Measurements from ENCODE around the gene ZNF343. TPM values are rescaled to one million over a fixed set of nuclear protein-coding genes. Genes with fewer than 3 reads are reported as not detected.

Gene ZNF343
- total and polyA plus RNA-seq, 2 of the 8 experiments (the other 6 are each of a cell fraction or from before 2014, with no cell fraction given), result 1.8 to 5.0 TPM

- no peak overlapping the region; the same call in 1 of the 2 replicates for H2AFZ ChIP-seq (ENCODE audit: low read length)
- no peak overlapping the region for H3K14ac ChIP-seq (ENCODE audit: insufficient read length)
- CTCF ChIA-PET (ENCODE audit: partially characterized antibody), result interaction anchor here (1.0 to 6.1 kb wide), 2 partner anchors 13 to 18 kb away, joined by 3 to 35 read pairs; no protein-coding TSS in a partner anchor
- no peak overlapping the region for H3K56ac ChIP-seq (replicated peaks; ENCODE audit: insufficient read length, low read depth, low read length)
- no peaks in the 10 kb centered on the region for H3K79me1 ChIP-seq (ENCODE audit: low read depth, low read length)
- H3K9me3 ChIP-seq (ENCODE audit: insufficient read depth in 2 of 2, low read depth in 1 of 2, low read length in 1 of 2), result no peaks in the 10 kb centered on the region
- no peak overlapping the region for H4K8ac ChIP-seq (ENCODE audit: extremely low read depth, insufficient read depth, low read length)
- H2AK5ac ChIP-seq (ENCODE audit: low read depth, low read length), result no peak overlapping the region
- H3K27me3 ChIP-seq (replicated peaks in 1 of 4; ENCODE audit: control insufficient read depth in 3 of 4, extremely low read depth in 1 of 4, insufficient read depth in 3 of 4, low read length in 3 of 4), result peaks cover 0 to 3% (median 1%) of the 10 kb centered on the region in 4 experiments; a peak in 3 of 7 replicates
- H3K4ac ChIP-seq (replicated peaks; ENCODE audit: insufficient read length, low read depth, low read length), result no peak overlapping the region
- no peaks in the 10 kb centered on the region for H3K23me2 ChIP-seq (ENCODE audit: low read depth, low read length)
- H3K79me2 ChIP-seq (ENCODE audit: control insufficient read depth in 1 of 2, insufficient read depth in 2 of 2, low read length in 2 of 2), result no peaks in the 10 kb centered on the region
- WGBS, 2 experiments (ENCODE audit: extremely low coverage in 1 of 2, insufficient coverage in 1 of 2, insufficient read length in 1 of 2, insufficient replicate concordance in 2 of 2, low coverage in 1 of 2, low lambda C conversion rate in 2 of 2, missing lambda C conversion rate in 1 of 2), result 70% methylated on average over 12 of the region's 12 CpGs; no CpG with 5 or more reads in 1 of the 2 experiments
- H3K9ac ChIP-seq (replicated peaks in 1 of 4; ENCODE audit: extremely low read depth in 1 of 4, low read depth in 3 of 4, low read length in 3 of 4), result no peak overlapping the region
- H3K36me3 ChIP-seq (ENCODE audit: control insufficient read depth in 2 of 4, insufficient read depth in 4 of 4, low read length in 3 of 4), result no peaks in the 10 kb centered on the region
- FAIRE-seq, result no peak
- POLR2A ChIA-PET (ENCODE audit: partially characterized antibody), result interaction anchor here (2.0 kb wide), 1 partner anchor 116 kb away, joined by 10 read pairs; the partner anchor contains the start of gene NOP56
- DNase-seq (ENCODE audit: low read depth in 1 of 2, low spot score in 2 of 2), result no peak
- peaks cover 0 to 9% (median 0%) of the 10 kb centered on the region in 4 experiments; a peak in 2 of 7 replicates for H3K4me1 ChIP-seq (replicated peaks in 1 of 4; ENCODE audit: control insufficient read depth in 3 of 4, insufficient read depth in 4 of 4, low read length in 3 of 4)
- H3K23ac ChIP-seq (ENCODE audit: insufficient read length), result no peak overlapping the region
- peak overlapping the region; percentile 43; the same call in 1 of the 2 replicates for H2BK12ac ChIP-seq (ENCODE audit: low read depth, low read length)
- H4K5ac ChIP-seq (ENCODE audit: insufficient read length, low read depth, low read length), result no peak overlapping the region
- H3K18ac ChIP-seq (ENCODE audit: extremely low read depth, low read length), result peak overlapping the region; percentile 38; the same call in 1 of the 2 replicates
- no peak overlapping the region for H3K27ac ChIP-seq (ENCODE audit: low read depth, low read length)
- TF ChIP-seq ZNF274 (IDR thresholded peaks at IDR 0.05; ENCODE audit: borderline replicate concordance, extremely low read depth, low read length), result no peak
- TF ChIP-seq TBP (IDR thresholded peaks at IDR 0.05; ENCODE audit: low read depth, low read length), result no peak
- no peak overlapping the region for H2BK120ac ChIP-seq (replicated peaks; ENCODE audit: low read depth, low read length)
- H4K20me1 ChIP-seq (replicated peaks in 1 of 2; ENCODE audit: control insufficient read depth in 1 of 2, insufficient read depth in 2 of 2, low read length in 2 of 2), result no peaks in the 10 kb centered on the region
- H2BK15ac ChIP-seq (ENCODE audit: low read length), result no peak overlapping the region
- H2BK20ac ChIP-seq (ENCODE audit: low read length), result no peak overlapping the region
- H4K91ac ChIP-seq (replicated peaks; ENCODE audit: insufficient read length, low read length), result peak overlapping the region; percentile 59
- peak overlapping the region in 1 of 2 experiments; percentile 23; a peak in 1 of 4 replicates for H3K4me2 ChIP-seq (ENCODE audit: insufficient read depth in 1 of 2, low read depth in 2 of 2, low read length in 2 of 2)
- no peak overlapping the region for H3K4me3 ChIP-seq (ENCODE audit: extremely low read depth in 1 of 4, insufficient read depth in 2 of 4, low read depth in 3 of 4, low read length in 4 of 4)
- H2BK5ac ChIP-seq (ENCODE audit: low read depth, low read length), result no peak overlapping the region
These were observed 27.2 kb upstream of the ZNF343 start for GRCh38 chr20:2535711-2536559.

Measured in H1 (cell line).